Fibroblast of the aortic adventitia (primary cell): Measurements from ENCODE around the gene DTNBP1. TPM values are rescaled to one million over a fixed set of nuclear protein-coding genes. Genes with fewer than 3 reads are reported as not detected.

Source experiments
- DNase-seq: peaks from one replicate; pipeline ENCODE4 v3.0.0-alpha.2; 2010; ENCODE audit warnings: low read depth
- H3K4me3 ChIP-seq: 2 replicates; pipeline ENCODE4 v1.5.1; 2011; ENCODE audit warnings: low read depth, mild to moderate bottlenecking, control low read depth, low read length, moderate library complexity
- CTCF ChIP-seq: IDR thresholded peaks from 2 replicates; pipeline ENCODE4 v1.5.1; 2011; ENCODE audit warnings: mild to moderate bottlenecking, low read length, control low read depth, inconsistent platforms; ENCODE audit not compliant: insufficient read depth
- total RNA-seq: library from RNA; depleted of rRNA; stranded (reverse); fragments of >200 nt; gene quantifications from 2 replicates; pipeline ENCODE4 v1.2.3, GENCODE V29; 2012; ENCODE audit warnings: low replicate concordance

Gene DTNBP1
- total RNA-seq, 1 donor, result 5.8 TPM

DNA sequence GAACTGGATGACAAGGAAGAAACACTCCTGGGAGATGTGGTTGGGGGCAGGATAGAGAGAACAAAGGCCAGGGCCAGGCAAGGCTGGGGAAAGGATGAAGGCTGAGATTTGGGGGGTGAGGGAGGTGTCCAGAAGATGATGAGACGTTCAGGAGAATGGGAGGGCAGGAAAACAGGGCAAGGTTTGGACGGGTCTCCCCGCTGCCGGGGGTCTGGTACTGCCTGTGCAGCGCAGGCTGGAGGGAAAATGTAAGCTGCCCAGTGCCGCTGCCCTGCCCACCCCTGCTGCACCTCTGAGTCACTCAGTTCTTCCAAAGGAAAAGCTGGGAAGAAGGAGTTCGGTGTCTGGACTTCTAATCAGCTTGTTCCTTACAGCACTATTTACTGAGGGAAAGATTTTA, 130.9 kb downstream of the DTNBP1 start:
- no peak for DNase-seq
- no peak overlapping the region for H3K4me3 ChIP-seq
- no peak for TF ChIP-seq CTCF

DNA sequence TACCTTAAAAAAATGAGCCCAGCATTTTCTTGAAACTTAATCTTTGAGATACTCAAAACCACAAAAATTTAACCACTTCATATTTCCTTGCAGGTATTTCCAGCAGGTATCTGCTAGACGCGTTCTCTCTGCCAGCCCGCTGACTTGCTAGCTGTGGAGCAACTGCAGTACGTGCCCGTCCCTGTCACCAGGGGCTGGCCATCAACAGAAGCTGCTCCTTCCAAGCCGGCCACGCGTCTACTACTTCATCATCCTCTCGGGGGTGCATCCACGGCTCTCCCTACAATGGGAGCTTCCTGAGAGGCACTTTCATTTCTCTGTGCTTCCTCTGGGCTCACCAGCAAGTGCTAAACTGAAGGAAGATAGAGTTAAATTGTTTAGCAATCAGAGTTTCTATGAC, 132.4 kb downstream of the DTNBP1 start:
- no peak for DNase-seq
- no peak for TF ChIP-seq CTCF
- H3K4me3 ChIP-seq, result no peak overlapping the region

GRCh38 chr6:15528870-15529269, 134.0 kb downstream of the DTNBP1 start:
- TF ChIP-seq CTCF, result no peak
- H3K4me3 ChIP-seq, result no peak overlapping the region
- no peak for DNase-seq

DNA sequence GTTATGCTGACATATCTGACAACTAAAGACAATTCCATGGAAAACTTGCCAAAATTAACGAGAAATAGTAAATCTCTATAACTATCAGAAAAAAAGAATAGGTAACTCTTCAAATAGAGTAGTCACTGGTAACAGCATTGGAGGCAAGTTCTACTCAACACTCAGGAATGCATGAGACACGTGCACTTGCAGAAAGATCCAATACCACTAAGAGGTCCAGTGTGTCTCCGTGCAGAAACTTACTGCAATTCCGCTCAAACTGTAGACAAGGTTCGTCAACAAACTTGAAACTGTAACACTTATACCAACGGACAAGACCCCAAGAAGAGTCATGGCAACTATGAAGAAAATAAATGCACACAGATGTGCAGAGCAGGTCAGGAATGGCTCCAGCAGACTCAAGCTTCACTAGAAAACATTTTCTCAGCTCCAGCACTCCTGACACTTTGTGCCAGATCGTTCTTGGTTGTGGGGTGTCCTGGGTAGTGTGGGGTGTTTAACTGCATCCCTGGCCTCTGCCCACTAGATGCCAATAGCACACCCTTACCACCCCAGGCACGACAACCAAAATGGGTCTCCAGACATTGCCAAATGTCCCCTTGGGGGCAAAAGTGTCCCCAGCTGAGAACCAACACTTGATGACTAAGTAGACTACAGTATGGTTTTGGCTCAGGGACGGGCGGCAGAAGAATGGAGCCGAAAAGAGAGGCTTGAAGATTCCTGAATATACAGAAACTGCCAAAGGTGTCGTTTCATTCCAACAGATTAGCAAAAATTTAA, 134.8 kb downstream of the DTNBP1 start:
- H3K4me3 ChIP-seq, result no peak overlapping the region
- no peak for TF ChIP-seq CTCF
- DNase-seq, result peak; percentile 6

GRCh38 chr6:15526212-15526701, 136.6 kb downstream of the DTNBP1 start:
- DNase-seq, result no peak
- H3K4me3 ChIP-seq, result no peak overlapping the region
- TF ChIP-seq CTCF, result no peak

DNA sequence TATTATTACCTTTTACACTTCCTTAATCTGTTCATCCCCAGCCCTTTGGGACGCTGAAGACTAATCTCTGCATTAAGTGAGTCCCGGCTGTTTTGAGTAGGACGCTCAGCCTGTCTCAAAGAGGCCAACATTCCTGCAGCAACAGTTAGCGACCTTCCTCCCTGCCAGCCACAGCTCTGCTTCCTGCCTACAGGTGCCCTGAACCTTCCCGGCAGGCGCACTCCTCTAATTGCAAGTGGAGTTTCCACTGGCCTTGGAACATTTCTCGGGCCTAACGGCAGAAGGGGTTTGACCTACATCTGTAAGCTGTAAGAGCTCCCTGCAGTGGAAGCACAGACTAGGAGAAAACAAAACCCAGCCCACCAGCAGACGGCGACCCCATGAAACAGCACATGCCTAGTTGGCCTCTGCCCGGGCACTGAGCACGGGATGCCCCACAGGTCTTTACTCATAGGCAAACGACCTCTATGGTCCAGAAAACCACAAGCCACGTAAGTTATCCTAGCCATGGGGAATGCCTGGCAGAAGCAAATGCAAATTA, 137.9 kb downstream of the DTNBP1 start:
- DNase-seq, result no peak
- H3K4me3 ChIP-seq, result no peak overlapping the region
- no peak for TF ChIP-seq CTCF
